HFF-Myc (cell line): ENCODE results near the gene THRA.

Source experiments
- DNase-seq: peaks from one replicate; pipeline ENCODE4 v3.0.0-alpha.2; 2011; ENCODE audit warnings: low read depth; ENCODE audit errors: extremely low read depth
- H3K4me3 ChIP-seq: replicated peaks from 2 replicates; pipeline ENCODE4 v1.5.1; 2011; ENCODE audit warnings: low read depth, mild to moderate bottlenecking, control low read depth, low read length
- TF ChIP-seq, protein P1 (sequence below): IDR thresholded peaks from 2 replicates; pipeline ENCODE4 v1.5.1; 2012; ENCODE audit warnings: mild to moderate bottlenecking, low read depth, low read length, control low read depth; ENCODE audit errors: missing control alignments

THRA gene

DNA sequence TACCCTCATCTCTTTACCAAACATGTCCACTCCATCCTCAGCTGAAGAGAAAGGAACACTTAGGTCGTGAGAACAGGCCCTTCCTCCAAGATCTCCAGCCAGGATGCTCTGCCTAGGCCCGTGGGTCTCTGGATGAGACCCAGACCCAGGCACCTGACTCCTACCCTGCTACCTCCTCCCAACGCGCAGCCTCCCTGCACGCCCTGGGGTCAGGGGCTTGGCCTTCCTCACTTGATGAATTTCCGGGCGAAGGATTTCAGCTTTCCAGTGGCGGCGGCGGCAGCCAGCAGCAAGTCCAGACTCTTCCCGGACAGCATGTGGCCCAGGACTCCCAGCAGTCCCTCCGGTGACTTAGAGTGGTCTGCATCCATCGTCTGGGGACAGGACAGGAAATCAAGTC, 34.2 kb upstream of the THRA start:
- DNase-seq: no peak
- TF ChIP-seq, protein P1, sequence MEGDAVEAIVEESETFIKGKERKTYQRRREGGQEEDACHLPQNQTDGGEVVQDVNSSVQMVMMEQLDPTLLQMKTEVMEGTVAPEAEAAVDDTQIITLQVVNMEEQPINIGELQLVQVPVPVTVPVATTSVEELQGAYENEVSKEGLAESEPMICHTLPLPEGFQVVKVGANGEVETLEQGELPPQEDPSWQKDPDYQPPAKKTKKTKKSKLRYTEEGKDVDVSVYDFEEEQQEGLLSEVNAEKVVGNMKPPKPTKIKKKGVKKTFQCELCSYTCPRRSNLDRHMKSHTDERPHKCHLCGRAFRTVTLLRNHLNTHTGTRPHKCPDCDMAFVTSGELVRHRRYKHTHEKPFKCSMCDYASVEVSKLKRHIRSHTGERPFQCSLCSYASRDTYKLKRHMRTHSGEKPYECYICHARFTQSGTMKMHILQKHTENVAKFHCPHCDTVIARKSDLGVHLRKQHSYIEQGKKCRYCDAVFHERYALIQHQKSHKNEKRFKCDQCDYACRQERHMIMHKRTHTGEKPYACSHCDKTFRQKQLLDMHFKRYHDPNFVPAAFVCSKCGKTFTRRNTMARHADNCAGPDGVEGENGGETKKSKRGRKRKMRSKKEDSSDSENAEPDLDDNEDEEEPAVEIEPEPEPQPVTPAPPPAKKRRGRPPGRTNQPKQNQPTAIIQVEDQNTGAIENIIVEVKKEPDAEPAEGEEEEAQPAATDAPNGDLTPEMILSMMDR: no peak

DNA sequence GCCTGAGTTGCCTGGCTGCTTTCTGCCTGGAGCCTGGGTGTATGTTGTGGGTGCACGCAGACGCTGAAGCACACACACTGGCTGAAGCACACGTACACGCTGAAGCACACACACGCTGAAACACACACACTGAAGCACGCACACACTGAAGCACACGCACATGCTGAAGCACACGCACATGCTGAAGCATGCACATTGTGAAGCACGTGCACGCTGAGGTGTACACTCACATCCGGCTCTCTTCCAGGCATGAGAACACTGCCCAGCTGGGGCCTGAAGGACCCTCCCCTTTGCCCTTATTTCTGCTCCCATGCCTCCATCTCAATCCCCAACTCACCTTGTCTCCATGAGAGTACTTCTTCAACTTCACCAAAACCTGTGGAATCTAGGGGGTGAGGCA, 31.1 kb upstream of the THRA start:
- no peak for DNase-seq
- no peak overlapping the region for H3K4me3 ChIP-seq
- TF ChIP-seq, protein P1: no peak

More for the DNA sequence above, 34.2 kb upstream of the THRA start:
- no peak overlapping the region for H3K4me3 ChIP-seq

DNA sequence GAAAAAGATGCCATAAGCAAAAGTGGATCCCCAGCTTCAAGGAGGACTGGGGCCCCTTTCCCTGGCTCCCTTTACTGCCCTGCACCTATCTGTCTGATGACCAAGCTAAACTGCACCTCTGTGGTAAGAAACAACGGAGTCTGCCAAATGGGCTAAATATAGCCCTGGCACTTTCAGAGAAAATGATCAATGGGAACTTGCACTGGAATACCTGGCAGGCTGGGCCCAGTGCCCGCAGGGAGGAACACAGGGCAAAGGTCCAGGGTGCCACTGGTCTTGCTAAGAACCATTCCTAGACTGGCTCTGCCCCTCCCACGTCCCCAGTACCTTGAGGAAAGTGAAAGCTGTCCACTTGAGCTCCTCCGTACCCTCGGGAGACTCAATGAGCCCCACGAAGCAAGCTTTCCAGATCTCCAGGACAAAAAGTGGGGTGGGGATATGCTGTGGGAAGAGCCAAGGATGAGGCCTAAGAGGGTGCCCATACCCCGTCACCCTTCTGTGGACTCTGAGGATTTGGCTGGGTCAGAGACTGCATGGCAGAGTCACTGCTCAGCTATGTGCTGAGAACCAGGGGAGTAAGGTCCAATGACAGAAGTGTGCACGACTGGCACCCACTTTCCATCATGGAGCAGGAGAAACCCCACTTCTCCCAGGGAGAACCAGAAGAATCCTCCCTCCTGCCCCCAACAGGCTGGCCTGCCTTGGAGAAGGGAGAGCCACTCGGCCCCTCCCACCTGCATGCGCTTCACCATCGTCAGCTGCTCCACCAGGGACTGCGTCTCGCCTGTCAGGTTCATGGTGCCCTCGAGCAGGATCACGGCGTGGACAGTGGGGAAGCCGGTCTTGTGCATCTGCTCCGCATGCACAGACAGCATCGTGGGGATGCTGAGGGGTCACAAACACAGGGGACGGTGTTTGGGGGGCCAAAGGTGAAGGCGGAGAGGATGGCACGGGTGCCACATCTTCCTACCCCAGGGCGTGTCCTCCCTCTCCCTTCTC, 30.1 kb upstream of the THRA start:
- TF ChIP-seq, protein P1: no peak
- H3K4me3 ChIP-seq: no peak overlapping the region
- DNase-seq: no peak

DNA sequence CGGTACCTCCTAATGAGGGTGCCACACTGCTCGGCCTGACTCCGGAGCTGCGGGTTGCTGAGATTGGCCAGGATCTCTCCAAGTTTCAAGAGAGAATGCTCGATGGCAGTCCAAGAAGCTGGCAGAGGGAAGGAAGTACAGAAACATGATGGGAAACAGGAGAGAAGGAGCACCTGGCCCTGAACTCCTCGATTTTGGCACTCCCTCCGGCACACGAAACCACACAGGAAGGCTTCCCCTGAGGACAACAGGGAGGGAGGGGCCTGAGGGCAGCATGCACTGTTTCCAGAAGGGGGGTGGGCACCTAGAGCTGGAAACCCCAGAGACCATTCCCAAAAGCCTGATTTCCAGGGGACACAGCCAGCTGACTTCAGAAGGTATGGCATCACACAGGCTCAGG, 29.4 kb upstream of the THRA start:
- DNase-seq: no peak
- TF ChIP-seq, protein P1: no peak
- no peak overlapping the region for H3K4me3 ChIP-seq

DNA sequence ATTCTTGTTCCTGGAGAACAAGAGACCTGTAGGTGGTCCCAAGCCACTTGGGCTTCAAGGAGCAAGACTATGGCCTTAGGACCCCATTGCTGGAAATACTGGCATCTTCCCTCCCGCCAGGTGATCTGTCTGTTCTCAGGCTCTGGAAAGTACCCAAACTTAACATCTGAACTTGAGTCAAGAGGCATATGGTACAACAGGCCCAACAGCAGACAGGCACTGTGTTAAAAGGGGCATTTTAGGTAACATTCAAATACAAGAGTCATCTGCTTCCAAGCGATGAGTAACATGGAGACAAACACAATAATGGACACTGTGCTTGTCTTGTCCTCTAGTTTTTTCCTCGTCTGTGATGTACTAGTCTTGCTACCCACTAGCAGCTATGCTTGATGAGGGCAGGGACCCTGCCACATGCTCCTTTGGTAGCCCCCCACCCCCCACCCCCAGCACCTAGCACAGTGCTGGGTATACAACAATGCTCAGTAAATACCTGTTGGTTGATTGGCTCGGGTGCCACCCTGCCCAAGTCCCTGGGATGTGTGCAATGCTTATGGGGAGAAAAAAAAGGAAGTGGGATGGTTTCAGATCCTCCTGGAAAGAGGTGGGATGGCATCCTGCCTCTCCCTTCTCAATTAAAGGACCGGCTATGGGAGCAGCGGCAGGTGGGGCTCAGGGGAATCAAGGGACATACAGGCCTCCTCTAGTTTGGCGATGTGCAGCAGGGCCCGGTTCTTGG, 28.2 kb upstream of the THRA start:
- TF ChIP-seq, protein P1: no peak
- no peak for DNase-seq

DNA sequence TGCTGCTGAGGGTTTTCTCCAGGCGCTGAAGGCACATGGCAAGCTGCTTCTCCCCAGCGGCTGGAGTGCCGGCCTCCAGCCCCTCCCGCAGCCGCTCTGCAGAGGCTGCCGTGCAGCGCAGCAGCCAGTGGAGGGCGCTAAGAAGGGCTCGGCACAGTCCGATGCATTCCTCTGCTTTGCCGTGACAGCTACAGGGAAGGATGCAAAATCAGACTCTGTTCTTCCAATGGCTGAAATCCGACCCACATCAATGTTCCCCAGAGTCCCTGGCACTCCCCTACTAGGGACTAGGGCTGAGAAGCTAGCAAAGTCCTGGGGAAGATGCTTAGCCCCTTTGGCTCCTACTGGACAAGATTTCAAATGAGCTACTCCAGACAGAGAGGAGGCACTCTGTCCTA, 27.6 kb upstream of the THRA start:
- DNase-seq: no peak
- H3K4me3 ChIP-seq: no peak overlapping the region
- TF ChIP-seq, protein P1: peak; percentile 83

More for the DNA sequence above, 28.2 kb upstream of the THRA start:
- H3K4me3 ChIP-seq: no peak overlapping the region
